Gastroesophageal sphincter (tissue), 3 donors: Measurements from ENCODE around the gene OR11A1.

Experiments used
- POLR2A ChIP-seq, 2 donors: fragments of 450-650 bp; IDR thresholded peaks; one replicate each; pipeline ENCODE4 v1.6.1; 2017; ENCODE audit warnings: antibody characterized with exemption in 2 of 2, mild to moderate bottlenecking in 2 of 2, moderate library complexity in 1 of 2
- POLR2AphosphoS5 ChIP-seq: sonication (generic); formaldehyde crosslinking; IDR thresholded peaks from one replicate; pipeline ENCODE4 v1.6.1; 2017; ENCODE audit warnings: antibody characterized with exemption
- TF ChIP-seq, protein P1 (sequence below), 4 experiments: fragments of 200-600 bp in 2 of 4; fragments of 450-650 bp in 2 of 4; sonication (generic) in 1 of 4; IDR thresholded peaks; one replicate each; pipeline ENCODE4 v1.5.1; 2017 to 2019; ENCODE audit warnings: antibody characterized with exemption in 4 of 4, mild to moderate bottlenecking in 2 of 4, moderate library complexity in 2 of 4

DNA sequence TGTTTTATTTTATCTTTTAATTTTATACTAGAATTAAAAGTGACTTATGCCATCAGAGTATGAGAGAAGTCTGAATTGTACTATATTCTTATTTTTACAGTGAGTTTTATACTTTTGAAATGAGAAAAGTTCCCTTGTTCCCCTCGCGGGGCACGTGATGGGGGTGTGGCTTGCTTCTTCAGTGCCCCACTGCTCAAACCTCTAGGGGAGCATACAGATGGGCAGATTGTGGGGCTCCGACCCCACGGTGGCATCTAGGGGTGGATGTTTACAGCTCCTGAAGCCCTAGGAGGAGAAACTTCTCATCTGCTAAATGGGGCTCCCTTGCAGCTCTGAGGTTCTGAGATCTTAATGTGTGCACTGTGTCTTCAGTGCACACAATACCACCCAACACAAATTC is 42.8 kb upstream of the OR11A1 start:
- TF ChIP-seq, protein P1, sequence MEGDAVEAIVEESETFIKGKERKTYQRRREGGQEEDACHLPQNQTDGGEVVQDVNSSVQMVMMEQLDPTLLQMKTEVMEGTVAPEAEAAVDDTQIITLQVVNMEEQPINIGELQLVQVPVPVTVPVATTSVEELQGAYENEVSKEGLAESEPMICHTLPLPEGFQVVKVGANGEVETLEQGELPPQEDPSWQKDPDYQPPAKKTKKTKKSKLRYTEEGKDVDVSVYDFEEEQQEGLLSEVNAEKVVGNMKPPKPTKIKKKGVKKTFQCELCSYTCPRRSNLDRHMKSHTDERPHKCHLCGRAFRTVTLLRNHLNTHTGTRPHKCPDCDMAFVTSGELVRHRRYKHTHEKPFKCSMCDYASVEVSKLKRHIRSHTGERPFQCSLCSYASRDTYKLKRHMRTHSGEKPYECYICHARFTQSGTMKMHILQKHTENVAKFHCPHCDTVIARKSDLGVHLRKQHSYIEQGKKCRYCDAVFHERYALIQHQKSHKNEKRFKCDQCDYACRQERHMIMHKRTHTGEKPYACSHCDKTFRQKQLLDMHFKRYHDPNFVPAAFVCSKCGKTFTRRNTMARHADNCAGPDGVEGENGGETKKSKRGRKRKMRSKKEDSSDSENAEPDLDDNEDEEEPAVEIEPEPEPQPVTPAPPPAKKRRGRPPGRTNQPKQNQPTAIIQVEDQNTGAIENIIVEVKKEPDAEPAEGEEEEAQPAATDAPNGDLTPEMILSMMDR (IDR thresholded peaks at IDR 0.05) = no peak
- TF ChIP-seq POLR2AphosphoS5 (no peak), POLR2A (IDR thresholded peaks at IDR 0.05) (no peak)
